Type B pancreatic cell (in vitro differentiated cells): ENCODE measurements around the gene DYRK1A. TPM values are rescaled to one million over a fixed set of nuclear protein-coding genes. Genes with fewer than 3 reads are reported as not detected.
A peak's percentile ranks its signal among the peaks of the same experiment; 100 is the strongest.
"Not testable (repeated sequence)": the region's sequence is repeated elsewhere in the genome, so short reads cannot be mapped to it uniquely, and the experiment has no call there.

ENCODE experiments used
- DNase-seq: peaks from one replicate; pipeline ENCODE4 v3.0.0; 2021; ENCODE audit warnings: mixed read lengths; ENCODE audit not compliant: unreplicated experiment; ENCODE audit errors: extremely low spot score
- H3K27ac Mint-ChIP-seq: 2 replicates; pipeline ENCODE4 v1.8.0; 2021; ENCODE audit warnings: mild to moderate bottlenecking, mixed read lengths
- H3K27me3 Mint-ChIP-seq: 2 replicates; pipeline ENCODE4 v1.8.0; 2021; ENCODE audit warnings: mixed read lengths
- H3K36me3 Mint-ChIP-seq: 2 replicates; pipeline ENCODE4 v1.8.0; 2021; ENCODE audit warnings: mixed read lengths
- H3K4me1 Mint-ChIP-seq: one replicate; pipeline ENCODE4 v1.8.0; 2021; ENCODE audit warnings: mixed read lengths; ENCODE audit not compliant: unreplicated experiment
- H3K4me3 Mint-ChIP-seq: 2 replicates; pipeline ENCODE4 v1.8.0; 2021; ENCODE audit warnings: mild to moderate bottlenecking, mixed read lengths
- H3K9me3 Mint-ChIP-seq: 2 replicates; pipeline ENCODE4 v1.8.0; 2021; ENCODE audit warnings: mixed read lengths
- CTCF ChIP-seq: fragments of 200-600 bp; sonication (generic); conservative IDR thresholded peaks from 2 replicates; pipeline ENCODE4 v1.5.0; 2021; ENCODE audit warnings: antibody characterized with exemption, mild to moderate bottlenecking
- long read RNA-seq: library from polyadenylated mRNA; unstranded; transcript quantifications from one replicate; pipeline ENCODE4 v2.0.0, GENCODE V29; 2020
- total RNA-seq: library from RNA; stranded (reverse); gene quantifications from 2 replicates; pipeline ENCODE4 v1.2.1, GENCODE V29; 2021; ENCODE audit warnings: low replicate concordance

Gene DYRK1A
- total RNA-seq, result 63.0 and 70.6 TPM in 2 replicates
- long read RNA-seq, partial matches to known transcripts, result 0 of 12 reads
- long read RNA-seq, other reads (novel, unspliced or antisense), result 12 of 12 reads

GRCh38 chr21:37366482-37367316, at the start of gene DYRK1A:
Gene DYRK1A (plus strand): TSS chr21:37366773. CDS start chr21:37420375, 53,602 bp downstream.
- Mint-ChIP-seq H3K36me3 (peaks cover 8% of the 10 kb centered on the region), H3K27me3 (no peaks in the 10 kb centered on the region)

GRCh38 chr21:37319551-37319950, 47.0 kb upstream of the DYRK1A start:
- no peak for DNase-seq
- Mint-ChIP-seq H3K36me3 (no peaks in the 10 kb centered on the region), H3K9me3 (peaks cover 6% of the 10 kb centered on the region), H3K27ac (no peak overlapping the region), H3K4me3 (no peak overlapping the region), H3K4me1 (no peaks in the 10 kb centered on the region), H3K27me3 (no peaks in the 10 kb centered on the region)
- no peak for TF ChIP-seq CTCF

More at GRCh38 chr21:37366482-37367316, at the start of gene DYRK1A:
- peak; percentile 99 for DNase-seq
- peaks cover 35% of the 10 kb centered on the region for H3K4me1 Mint-ChIP-seq
- peak; percentile 27 for TF ChIP-seq CTCF
- peak within 1 kb of the TSS; percentile 98 for H3K4me3 Mint-ChIP-seq
- H3K9me3 Mint-ChIP-seq, result no peaks in the 10 kb centered on the region
- H3K27ac Mint-ChIP-seq, result peak within 1 kb of the TSS; percentile 100

GRCh38 chr21:37322084-37322483, 44.5 kb upstream of the DYRK1A start:
- no peaks in the 10 kb centered on the region for H3K27me3 Mint-ChIP-seq
- DNase-seq, result no peak
- H3K36me3 Mint-ChIP-seq, result no peaks in the 10 kb centered on the region
- TF ChIP-seq CTCF, result no peak
- no peaks in the 10 kb centered on the region for H3K4me1 Mint-ChIP-seq
- H3K27ac Mint-ChIP-seq, result no peak overlapping the region
- H3K4me3 Mint-ChIP-seq, result no peak overlapping the region
- H3K9me3 Mint-ChIP-seq, result peaks cover 6% of the 10 kb centered on the region

- Mint-ChIP-seq H3K4me3 (no peak overlapping the region), H3K27me3 (no peaks in the 10 kb centered on the region), H3K27ac (no peak overlapping the region), H3K4me1 (no peaks in the 10 kb centered on the region), H3K9me3 (peaks cover 4% of the 10 kb centered on the region), H3K36me3 (no peaks in the 10 kb centered on the region)
- no peak for DNase-seq
- no peak for TF ChIP-seq CTCF
Measured at GRCh38 chr21:37324558-37324957, 42.0 kb upstream of the DYRK1A start.

- not testable (repeated sequence) for H3K4me3 Mint-ChIP-seq, DNase-seq, H3K36me3 Mint-ChIP-seq, H3K27me3 Mint-ChIP-seq, H3K27ac Mint-ChIP-seq, H3K9me3 Mint-ChIP-seq, H3K4me1 Mint-ChIP-seq
Measured at GRCh38 chr21:37328147-37328546, 38.4 kb upstream of the DYRK1A start.

GRCh38 chr21:37331411-37331810, 35.2 kb upstream of the DYRK1A start:
- no peak overlapping the region for H3K4me3 Mint-ChIP-seq
- H3K27ac Mint-ChIP-seq, result no peak overlapping the region
- no peaks in the 10 kb centered on the region for H3K4me1 Mint-ChIP-seq
- H3K9me3 Mint-ChIP-seq, result no peaks in the 10 kb centered on the region
- DNase-seq, result no peak
- no peak for TF ChIP-seq CTCF
- no peaks in the 10 kb centered on the region for H3K27me3 Mint-ChIP-seq
- H3K36me3 Mint-ChIP-seq, result no peaks in the 10 kb centered on the region
